Right forelimb (tissue), 1 donor: ENCODE measurements around the gene ATPAF2.

ENCODE experiments used
- DNase-seq: peaks from one replicate; pipeline ENCODE4 v3.0.0-alpha.2; 2018

The ATPAF2 gene

GRCh38 chr17:17983376-17983775 is 55.6 kb downstream of the ATPAF2 start:
- no peak for DNase-seq

GRCh38 chr17:17982801-17983200 is 56.2 kb downstream of the ATPAF2 start:
- DNase-seq: no peak

DNA sequence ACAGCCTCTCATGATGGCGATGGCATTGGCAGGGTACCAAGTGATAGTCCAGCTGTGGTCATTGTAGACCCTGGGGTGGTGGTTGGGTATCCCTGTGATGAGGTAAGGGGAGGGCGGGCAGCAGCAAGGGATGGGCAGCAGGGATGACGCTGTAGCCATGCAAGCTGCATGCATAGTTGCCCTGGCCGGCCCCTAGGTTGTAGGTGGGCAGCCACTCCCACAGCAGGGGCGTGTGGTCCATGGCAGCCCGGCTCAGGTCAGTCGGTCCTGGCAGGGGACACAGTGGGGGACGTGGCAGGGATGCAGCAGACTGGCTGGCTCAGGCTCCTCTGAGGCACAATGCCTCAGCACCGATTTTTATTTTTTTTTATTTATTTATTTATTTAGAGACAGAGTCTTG is 57.6 kb downstream of the ATPAF2 start:
- no peak for DNase-seq

DNA sequence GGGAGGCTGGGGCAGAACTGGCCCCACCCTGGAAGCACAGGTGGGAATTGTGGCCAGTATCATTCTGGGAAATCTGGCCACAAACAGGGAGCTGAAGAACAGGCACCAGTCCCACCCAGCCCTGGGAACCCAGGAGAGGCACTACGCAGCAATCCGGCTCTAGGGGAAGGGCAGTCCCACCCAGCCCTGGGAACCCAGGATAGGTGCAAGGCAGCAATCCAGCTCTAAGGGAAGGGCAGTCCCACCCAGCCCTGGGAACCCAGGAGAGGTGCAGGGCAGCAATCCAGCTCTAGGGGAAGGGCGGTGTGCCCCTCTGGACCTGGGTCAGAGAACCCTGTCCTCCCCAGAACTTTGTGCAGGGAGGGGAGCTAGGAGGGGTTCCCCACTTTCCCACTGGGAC is 59.2 kb downstream of the ATPAF2 start:
- no peak for DNase-seq

DNA sequence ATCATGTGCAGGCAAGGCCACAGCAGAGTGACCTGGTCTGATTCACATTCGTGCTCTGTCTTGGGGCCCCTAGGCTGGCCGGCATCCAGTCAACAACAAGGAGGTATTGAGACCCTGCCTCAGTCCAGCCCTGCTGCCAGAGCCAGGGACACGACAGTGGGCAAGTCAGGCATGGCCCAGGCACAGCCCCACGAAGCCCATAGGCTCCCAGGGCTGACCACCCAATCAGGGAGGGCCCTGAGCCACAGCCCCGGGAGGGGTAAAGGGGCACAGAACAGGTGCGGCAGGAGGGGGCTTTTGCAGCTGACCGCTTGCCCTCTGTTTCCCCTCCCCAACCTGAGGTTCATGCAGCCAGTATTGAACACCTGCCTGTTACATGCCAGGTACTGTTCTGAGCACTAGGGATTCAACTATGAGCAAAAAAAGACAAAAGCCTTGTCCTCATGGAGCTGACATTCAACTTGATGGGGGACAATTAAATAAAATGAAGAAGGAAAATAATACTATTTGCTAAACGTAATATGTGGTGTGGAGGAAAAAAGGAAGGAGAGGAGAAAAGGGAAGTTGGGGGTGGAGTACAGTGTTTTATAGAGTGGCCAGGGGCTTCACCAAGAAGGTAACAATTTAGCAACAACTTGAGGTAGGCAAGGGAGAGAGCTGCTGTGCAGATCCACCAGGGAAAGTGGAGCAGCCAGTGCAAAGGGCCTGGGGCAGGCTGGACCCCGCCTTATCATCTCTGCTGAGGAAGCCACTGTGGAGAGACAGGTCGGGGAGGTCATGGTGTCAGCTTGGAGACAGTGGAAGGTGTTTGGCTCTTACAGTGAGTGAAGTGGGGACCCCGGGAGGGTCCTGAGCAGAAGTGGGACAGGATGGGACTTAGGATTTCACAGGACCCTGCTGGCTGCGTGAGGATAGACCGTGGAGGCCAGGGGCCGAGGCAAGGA is 60.2 kb downstream of the ATPAF2 start:
- DNase-seq: no peak

DNA sequence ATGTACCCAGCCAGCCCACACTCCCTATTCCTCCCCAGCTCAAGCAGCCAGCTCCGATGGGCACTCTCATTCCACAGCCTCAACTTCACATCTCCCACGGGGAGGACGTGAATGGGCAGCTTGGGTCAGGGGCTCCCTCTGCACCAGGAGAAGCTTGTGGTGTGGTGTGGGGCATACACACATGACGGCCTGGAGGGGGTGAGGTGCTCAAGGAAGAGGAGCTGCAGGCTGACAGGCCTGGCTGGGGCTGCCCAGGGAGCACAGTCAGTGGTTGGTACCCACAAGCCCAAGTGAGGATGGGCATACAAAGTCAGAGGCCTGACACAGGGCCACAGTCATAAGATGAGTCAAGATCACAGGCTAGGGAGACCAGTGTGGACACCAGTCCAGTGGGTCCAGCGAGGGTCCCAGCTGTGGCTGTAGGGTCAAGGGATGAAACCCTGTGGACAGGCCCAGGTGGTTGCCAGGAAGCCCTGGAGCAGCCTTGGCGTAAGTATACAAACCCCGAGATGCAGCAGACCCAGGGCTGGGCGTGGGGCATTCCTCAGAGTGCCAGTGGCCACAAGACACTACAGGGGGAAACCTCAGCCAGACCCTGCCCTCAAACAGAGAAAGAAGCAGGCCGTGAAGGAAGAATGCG is 61.9 kb downstream of the ATPAF2 start:
- DNase-seq: no peak

DNA sequence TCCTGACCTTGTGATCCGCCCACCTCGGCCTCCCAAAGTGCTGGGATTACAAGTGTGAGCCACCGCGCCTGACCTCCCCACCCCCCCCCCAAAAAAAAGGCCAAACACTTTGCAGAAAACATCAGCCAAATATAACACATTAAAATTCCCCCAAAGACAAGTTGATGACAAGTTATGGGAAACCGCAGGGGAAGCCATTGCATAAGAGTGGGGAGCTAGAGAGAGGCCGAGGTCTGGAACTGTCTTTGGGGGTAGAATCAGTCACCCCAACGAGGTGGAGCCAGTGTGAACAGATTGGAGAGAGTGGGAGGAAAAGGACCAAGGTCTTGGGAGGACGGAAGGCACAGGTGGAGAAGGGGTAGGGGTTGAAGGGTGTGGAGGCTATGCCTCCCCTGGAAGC is 63.5 kb downstream of the ATPAF2 start:
- DNase-seq: no peak

GRCh38 chr17:17972952-17973254 is 66.1 kb downstream of the ATPAF2 start:
- DNase-seq: no peak

DNA sequence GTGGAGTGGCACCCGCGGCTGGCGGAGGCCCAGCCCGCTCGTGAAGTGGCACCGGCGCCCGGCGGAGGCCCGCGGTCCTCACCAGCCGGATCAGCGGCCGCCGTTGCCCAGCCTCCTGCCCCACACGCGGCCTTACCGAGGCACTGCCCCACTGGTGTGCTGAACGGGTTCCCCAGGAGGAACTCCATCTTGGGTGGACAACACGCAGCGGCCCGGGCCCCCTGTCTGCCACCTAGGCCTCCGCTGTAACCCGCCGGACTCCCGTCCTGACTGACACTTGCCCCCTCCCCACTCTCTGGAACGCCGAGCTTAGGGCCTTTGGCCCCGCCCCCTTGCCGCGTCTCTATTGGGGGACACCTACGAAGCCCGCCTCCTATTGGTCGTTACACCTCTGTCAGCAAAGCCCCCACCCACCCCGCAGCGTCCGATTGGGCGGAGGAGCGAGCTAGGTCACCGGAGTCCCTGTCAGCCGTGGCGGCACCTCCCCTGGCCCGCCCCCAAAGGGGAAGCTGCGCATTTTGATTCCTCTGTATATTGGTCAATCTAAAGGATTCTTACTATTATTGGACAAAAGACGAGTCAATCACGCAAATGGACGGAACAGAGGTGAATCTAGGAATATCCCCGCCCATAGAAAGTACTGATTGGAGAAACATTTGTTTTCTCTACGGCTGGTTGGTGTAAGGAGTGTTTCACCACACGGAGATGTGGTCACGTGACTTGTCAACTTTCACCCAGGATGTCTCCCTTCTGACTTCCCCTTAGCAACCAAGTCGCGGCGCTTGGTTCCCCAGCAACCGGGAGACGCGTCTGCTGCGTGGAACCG is 66.6 kb downstream of the ATPAF2 start, which contains the start of the genes DRC3 and TOM1L2:
DRC3 (plus strand) TSS at position 737 of the 826 bp plus-strand sequence. CDS start 4,737 bp downstream, outside the sequence.
TOM1L2 (minus strand) TSS at position 275 of the 826 bp plus-strand sequence; CDS start at position 188, 87 bp downstream.
- DNase-seq: peak; percentile 100

- peak; percentile 55 for DNase-seq
Measured at GRCh38 chr17:17971431-17972125, 67.4 kb downstream of the ATPAF2 start.

DNA sequence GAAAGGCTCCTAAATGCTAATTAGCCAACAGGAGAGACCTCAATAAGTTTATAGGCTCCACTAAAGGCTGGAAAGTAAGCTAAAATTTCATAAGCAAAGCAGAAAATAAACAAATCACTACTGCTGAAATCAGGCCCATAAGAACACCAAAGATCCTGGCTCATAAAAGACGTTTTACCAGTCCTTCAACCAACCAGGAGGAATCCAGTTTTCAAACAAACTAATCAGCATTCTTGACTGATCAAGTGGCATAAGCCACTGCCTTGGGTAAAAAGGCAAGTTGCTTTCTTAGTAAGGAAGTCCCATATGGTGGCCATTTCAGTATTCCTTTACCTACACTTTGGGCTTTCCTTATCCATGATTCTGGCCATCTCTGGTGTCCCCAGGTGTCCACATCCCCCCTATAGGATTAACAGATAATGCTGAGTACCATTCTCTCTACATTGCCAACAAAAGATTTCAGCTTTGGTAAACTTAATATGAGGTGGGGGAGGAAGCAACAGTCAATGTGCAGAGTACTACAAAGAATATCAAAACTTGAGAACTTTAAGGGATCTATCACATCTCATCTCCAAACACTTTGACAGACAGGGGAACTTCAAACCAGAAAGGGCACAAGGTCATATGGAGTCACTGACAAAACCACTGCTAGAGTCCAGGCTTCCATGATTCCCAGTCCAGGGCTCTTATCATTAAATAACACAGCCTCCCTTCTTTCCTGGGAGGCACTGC is 68.1 kb downstream of the ATPAF2 start:
- DNase-seq: no peak
